HEK293 (cell line): ENCODE data around the gene CNN2.
A peak's percentile ranks its signal among the peaks of the same experiment; 100 is the strongest.

Experiments
- CTCF ChIA-PET: fragments of 350-600 bp; formaldehyde crosslinking; extraction: SDS; loops from one replicate; lab custom pipeline; 2021; ENCODE audit warnings: antibody characterized with exemption; lab: Yijun Ruan, JAX
- POLR2A ChIA-PET: fragments of 300-600 bp; formaldehyde crosslinking; extraction: SDS; loops from one replicate; lab custom pipeline; 2020; ENCODE audit warnings: antibody characterized with exemption, inconsistent platforms; lab: Yijun Ruan, JAX
- H3K27ac ChIP-seq: fragments of 200-500 bp; sonication (Bioruptor generic); 2 replicates; pipeline ENCODE4 v1.5.1; 2014; ENCODE audit warnings: low read depth, low read length, control low read depth, inconsistent platforms; ENCODE audit errors: extremely low read depth
- H3K36me3 ChIP-seq, 2 experiments: fragments of 200-500 bp in 1 of 2; sonication (Bioruptor generic) in 1 of 2; 1 replicate in 1 of 2; 2 replicates in 1 of 2; pipeline ENCODE4 v1.5.1; 2014 to 2017; ENCODE audit warnings: inconsistent platforms in 2 of 2, low read length in 2 of 2; ENCODE audit not compliant: control insufficient read depth in 2 of 2, insufficient read depth in 1 of 2
- H3K4me1 ChIP-seq: fragments of 200-500 bp; sonication (Bioruptor generic); 2 replicates; pipeline ENCODE4 v1.5.1; 2014; ENCODE audit warnings: mild to moderate bottlenecking, low read length, inconsistent platforms; ENCODE audit not compliant: control insufficient read depth, insufficient read depth
- H3K4me3 ChIP-seq: 2 replicates; pipeline ENCODE4 v1.5.1; 2011; ENCODE audit warnings: low read depth, mild to moderate bottlenecking, control low read depth, low read length, moderate library complexity
- H3K9me3 ChIP-seq: fragments of 200-500 bp; sonication (Bioruptor generic); 2 replicates; pipeline ENCODE4 v1.5.1; 2014; ENCODE audit warnings: low read depth, low read length, inconsistent platforms; ENCODE audit not compliant: control insufficient read depth, insufficient read depth
- BCL11A ChIP-seq: fragments of 450-650 bp; formaldehyde crosslinking; IDR thresholded peaks from 2 replicates; pipeline ENCODE4 v1.5.1; 2016; ENCODE audit warnings: low read depth, missing biosample characterization, missing genetic modification characterization
- BCL11B ChIP-seq: fragments of 450-650 bp; formaldehyde crosslinking; IDR thresholded peaks from 2 replicates; pipeline ENCODE4 v1.5.1; 2016; ENCODE audit warnings: low read depth, missing biosample characterization, missing genetic modification characterization
- GLIS1 ChIP-seq: fragments of 450-650 bp; formaldehyde crosslinking; IDR thresholded peaks from 2 replicates; pipeline ENCODE4 v1.5.1; 2016; ENCODE audit warnings: missing biosample characterization, missing genetic modification characterization
- HIC1 ChIP-seq: fragments of 450-650 bp; formaldehyde crosslinking; IDR thresholded peaks from 2 replicates; pipeline ENCODE4 v1.5.1; 2016; ENCODE audit warnings: missing biosample characterization, missing genetic modification characterization
- KLF1 ChIP-seq: fragments of 450-650 bp; formaldehyde crosslinking; IDR thresholded peaks from 2 replicates; pipeline ENCODE4 v1.5.1; 2016; ENCODE audit warnings: missing biosample characterization, missing genetic modification characterization
- KLF8 ChIP-seq: fragments of 450-650 bp; formaldehyde crosslinking; IDR thresholded peaks from 2 replicates; pipeline ENCODE4 v1.5.1; 2016; ENCODE audit warnings: missing biosample characterization, missing genetic modification characterization
- SCRT1 ChIP-seq: fragments of 450-650 bp; formaldehyde crosslinking; IDR thresholded peaks from 2 replicates; pipeline ENCODE4 v1.5.1; 2016; ENCODE audit warnings: missing biosample characterization, missing genetic modification characterization, borderline replicate concordance
- YY1 ChIP-seq: fragments of 450-650 bp; formaldehyde crosslinking; IDR thresholded peaks from 2 replicates; pipeline ENCODE4 v1.5.1; 2018; ENCODE audit warnings: missing biosample characterization, missing genetic modification characterization
- ZBTB1 ChIP-seq: fragments of 450-650 bp; formaldehyde crosslinking; IDR thresholded peaks from 2 replicates; pipeline ENCODE4 v1.5.1; 2016; ENCODE audit warnings: missing biosample characterization, missing genetic modification characterization
- ZBTB20 ChIP-seq: fragments of 450-650 bp; formaldehyde crosslinking; IDR thresholded peaks from 2 replicates; pipeline ENCODE4 v1.5.1; 2016; ENCODE audit warnings: missing biosample characterization, missing genetic modification characterization
- ZBTB7A ChIP-seq: fragments of 450-650 bp; formaldehyde crosslinking; IDR thresholded peaks from 2 replicates; pipeline ENCODE4 v1.5.1; 2016; ENCODE audit warnings: low read depth, missing biosample characterization, missing genetic modification characterization
- ZNF202 ChIP-seq: fragments of 450-650 bp; formaldehyde crosslinking; IDR thresholded peaks from 2 replicates; pipeline ENCODE4 v1.5.1; 2016; ENCODE audit warnings: missing biosample characterization, missing genetic modification characterization, borderline replicate concordance
- ZNF37A ChIP-seq: fragments of 450-650 bp; IDR thresholded peaks from 2 replicates; pipeline ENCODE4 v1.5.1; 2018; ENCODE audit warnings: missing biosample characterization, missing genetic modification characterization
- ZNF629 ChIP-seq: fragments of 450-650 bp; formaldehyde crosslinking; IDR thresholded peaks from 2 replicates; pipeline ENCODE4 v1.5.1; 2017; ENCODE audit warnings: missing biosample characterization, missing genetic modification characterization
- ZNF660 ChIP-seq: fragments of 450-650 bp; IDR thresholded peaks from 2 replicates; pipeline ENCODE4 v1.5.1; 2018; ENCODE audit warnings: missing biosample characterization, mild to moderate bottlenecking, missing genetic modification characterization
- ZSCAN5A ChIP-seq: fragments of 450-650 bp; formaldehyde crosslinking; IDR thresholded peaks from 2 replicates; pipeline ENCODE4 v1.5.1; 2016; ENCODE audit warnings: missing biosample characterization, missing genetic modification characterization
- TF ChIP-seq, protein P1 (sequence below): fragments of 450-650 bp; IDR thresholded peaks from 2 replicates; pipeline ENCODE4 v1.5.1; 2018; ENCODE audit warnings: missing biosample characterization, missing genetic modification characterization
- TF ChIP-seq, protein P2 (sequence below): fragments of 450-650 bp; formaldehyde crosslinking; IDR thresholded peaks from 2 replicates; pipeline ENCODE4 v1.5.1; 2016; ENCODE audit warnings: missing biosample characterization, missing genetic modification characterization

Gene CNN2

GRCh38 chr19:1041272-1041834 lies 14.9 kb downstream of the CNN2 start (continued):
- TF ChIP-seq, protein P1, sequence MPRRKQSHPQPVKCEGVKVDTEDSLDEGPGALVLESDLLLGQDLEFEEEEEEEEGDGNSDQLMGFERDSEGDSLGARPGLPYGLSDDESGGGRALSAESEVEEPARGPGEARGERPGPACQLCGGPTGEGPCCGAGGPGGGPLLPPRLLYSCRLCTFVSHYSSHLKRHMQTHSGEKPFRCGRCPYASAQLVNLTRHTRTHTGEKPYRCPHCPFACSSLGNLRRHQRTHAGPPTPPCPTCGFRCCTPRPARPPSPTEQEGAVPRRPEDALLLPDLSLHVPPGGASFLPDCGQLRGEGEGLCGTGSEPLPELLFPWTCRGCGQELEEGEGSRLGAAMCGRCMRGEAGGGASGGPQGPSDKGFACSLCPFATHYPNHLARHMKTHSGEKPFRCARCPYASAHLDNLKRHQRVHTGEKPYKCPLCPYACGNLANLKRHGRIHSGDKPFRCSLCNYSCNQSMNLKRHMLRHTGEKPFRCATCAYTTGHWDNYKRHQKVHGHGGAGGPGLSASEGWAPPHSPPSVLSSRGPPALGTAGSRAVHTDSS (tag by site-specific recombination): peak; percentile 54; the same call in 1 of the 2 replicates
- no peak for TF ChIP-seq ZBTB1
- peak; percentile 32 for TF ChIP-seq GLIS1 (tag by site-specific recombination)

DNA sequence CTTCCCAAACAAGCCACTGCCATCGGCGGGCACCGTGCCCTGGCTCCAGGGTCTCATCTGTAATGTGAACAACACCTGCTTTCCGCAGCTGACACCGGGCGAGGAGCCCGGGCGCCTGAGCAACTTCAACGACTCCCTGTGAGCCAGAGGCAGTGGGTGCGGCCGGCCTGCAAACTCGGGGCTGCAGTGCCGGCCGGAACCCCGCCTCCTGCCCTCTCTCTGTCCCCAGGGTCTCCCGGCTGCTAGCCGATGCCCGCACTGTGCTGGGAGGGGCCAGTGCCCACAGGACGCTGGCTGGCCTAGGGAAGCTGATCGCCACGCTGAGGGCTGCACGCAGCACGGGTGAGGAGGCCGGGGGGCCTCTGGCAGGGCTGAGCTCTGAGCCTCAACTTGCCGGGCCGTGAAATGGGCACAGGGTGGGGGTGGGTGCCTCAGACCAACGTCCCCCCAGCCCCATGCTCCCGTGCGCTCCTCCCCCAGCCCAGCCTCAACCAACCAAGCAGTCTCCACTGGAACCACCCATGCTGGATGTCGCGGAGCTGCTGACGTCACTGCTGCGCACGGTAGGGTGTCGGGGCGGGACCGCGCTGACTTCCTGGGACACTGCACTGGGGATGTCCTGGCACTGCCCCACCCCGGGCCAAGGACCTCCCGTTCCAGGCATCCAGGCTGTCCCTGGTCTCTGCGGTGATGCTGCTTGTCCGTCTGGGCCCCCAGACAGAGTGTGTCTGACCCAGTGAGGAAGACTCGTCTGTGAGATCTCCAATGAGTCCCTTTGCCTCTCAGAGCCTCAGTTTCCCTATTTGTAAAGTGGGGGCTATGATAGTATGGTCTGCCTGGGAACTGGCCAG lies 15.7 kb downstream of the CNN2 start:
- ChIA-PET CTCF (interaction anchor here (1.4 kb wide), 1 partner anchor 24 kb away, joined by 6 read pairs; no protein-coding TSS in a partner anchor), POLR2A (interaction anchor here (5.8 kb wide), 1 partner anchor 14 kb away, joined by 60 read pairs; the partner anchor contains the start of gene CNN2)
- Histone ChIP-seq H3K36me3 (peaks cover 0 to 19% of the 10 kb centered on the region in 2 experiments; a peak in 2 of 3 replicates), H3K27ac (no peak overlapping the region), H3K4me1 (no peaks in the 10 kb centered on the region; the same call in 1 of the 2 replicates), H3K4me3 (no peak overlapping the region), H3K9me3 (no peaks in the 10 kb centered on the region)
- peak; percentile 18; the same call in 1 of the 2 replicates for TF ChIP-seq KLF8 (tag by site-specific recombination)
- peak; percentile 44; the same call in 1 of the 2 replicates for TF ChIP-seq ZNF629 (tag by site-specific recombination)
- no peak for TF ChIP-seq SCRT1 (tag by site-specific recombination)
- no peak for TF ChIP-seq ZNF37A (tag by site-specific recombination)
- no peak for TF ChIP-seq ZBTB20 (tag by site-specific recombination)
- TF ChIP-seq, protein P1 (tag by site-specific recombination): peak; percentile 13; the same call in 1 of the 2 replicates
- no peak for TF ChIP-seq ZNF202 (tag by site-specific recombination)
- TF ChIP-seq HIC1: peak; percentile 13; the same call in 1 of the 2 replicates
- no peak for TF ChIP-seq ZNF660 (tag by site-specific recombination)
- TF ChIP-seq ZSCAN5A (tag by site-specific recombination): 0 out of 2 replicates have a peak, but pooled peaks have one; percentile 22
- TF ChIP-seq ZBTB7A: peak; percentile 37; the same call in 1 of the 2 replicates
- 0 out of 2 replicates have a peak, but pooled peaks have one; percentile 27 for TF ChIP-seq BCL11A (tag by site-specific recombination)
- peak; percentile 19; the same call in 1 of the 2 replicates for TF ChIP-seq KLF1 (tag by site-specific recombination)
- TF ChIP-seq BCL11B: peak; percentile 42; the same call in 1 of the 2 replicates
- TF ChIP-seq, protein P2, sequence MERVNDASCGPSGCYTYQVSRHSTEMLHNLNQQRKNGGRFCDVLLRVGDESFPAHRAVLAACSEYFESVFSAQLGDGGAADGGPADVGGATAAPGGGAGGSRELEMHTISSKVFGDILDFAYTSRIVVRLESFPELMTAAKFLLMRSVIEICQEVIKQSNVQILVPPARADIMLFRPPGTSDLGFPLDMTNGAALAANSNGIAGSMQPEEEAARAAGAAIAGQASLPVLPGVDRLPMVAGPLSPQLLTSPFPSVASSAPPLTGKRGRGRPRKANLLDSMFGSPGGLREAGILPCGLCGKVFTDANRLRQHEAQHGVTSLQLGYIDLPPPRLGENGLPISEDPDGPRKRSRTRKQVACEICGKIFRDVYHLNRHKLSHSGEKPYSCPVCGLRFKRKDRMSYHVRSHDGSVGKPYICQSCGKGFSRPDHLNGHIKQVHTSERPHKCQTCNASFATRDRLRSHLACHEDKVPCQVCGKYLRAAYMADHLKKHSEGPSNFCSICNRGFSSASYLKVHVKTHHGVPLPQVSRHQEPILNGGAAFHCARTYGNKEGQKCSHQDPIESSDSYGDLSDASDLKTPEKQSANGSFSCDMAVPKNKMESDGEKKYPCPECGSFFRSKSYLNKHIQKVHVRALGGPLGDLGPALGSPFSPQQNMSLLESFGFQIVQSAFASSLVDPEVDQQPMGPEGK: peak; percentile 55
- no peak for TF ChIP-seq YY1
